ENCODE results near the gene PAAF1.

- no peak for TF ChIP-seq EP300 (IDR thresholded peaks at IDR 0.05)
- TF ChIP-seq, protein P1, sequence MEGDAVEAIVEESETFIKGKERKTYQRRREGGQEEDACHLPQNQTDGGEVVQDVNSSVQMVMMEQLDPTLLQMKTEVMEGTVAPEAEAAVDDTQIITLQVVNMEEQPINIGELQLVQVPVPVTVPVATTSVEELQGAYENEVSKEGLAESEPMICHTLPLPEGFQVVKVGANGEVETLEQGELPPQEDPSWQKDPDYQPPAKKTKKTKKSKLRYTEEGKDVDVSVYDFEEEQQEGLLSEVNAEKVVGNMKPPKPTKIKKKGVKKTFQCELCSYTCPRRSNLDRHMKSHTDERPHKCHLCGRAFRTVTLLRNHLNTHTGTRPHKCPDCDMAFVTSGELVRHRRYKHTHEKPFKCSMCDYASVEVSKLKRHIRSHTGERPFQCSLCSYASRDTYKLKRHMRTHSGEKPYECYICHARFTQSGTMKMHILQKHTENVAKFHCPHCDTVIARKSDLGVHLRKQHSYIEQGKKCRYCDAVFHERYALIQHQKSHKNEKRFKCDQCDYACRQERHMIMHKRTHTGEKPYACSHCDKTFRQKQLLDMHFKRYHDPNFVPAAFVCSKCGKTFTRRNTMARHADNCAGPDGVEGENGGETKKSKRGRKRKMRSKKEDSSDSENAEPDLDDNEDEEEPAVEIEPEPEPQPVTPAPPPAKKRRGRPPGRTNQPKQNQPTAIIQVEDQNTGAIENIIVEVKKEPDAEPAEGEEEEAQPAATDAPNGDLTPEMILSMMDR (IDR thresholded peaks at IDR 0.05) = no peak
Observed at GRCh38 chr11:73951797-73952196, 75.0 kb downstream of the PAAF1 start.

Measured in sigmoid colon (tissue), 4 donors.